ENCODE results near the gene SELPLG. TPM values are rescaled to one million over a fixed set of nuclear protein-coding genes. Genes with fewer than 3 reads are reported as not detected.

Gene SELPLG
- total and polyA plus RNA-seq, 2 experiments from 2014 or later = 4.4 to 6.7 TPM

DNA sequence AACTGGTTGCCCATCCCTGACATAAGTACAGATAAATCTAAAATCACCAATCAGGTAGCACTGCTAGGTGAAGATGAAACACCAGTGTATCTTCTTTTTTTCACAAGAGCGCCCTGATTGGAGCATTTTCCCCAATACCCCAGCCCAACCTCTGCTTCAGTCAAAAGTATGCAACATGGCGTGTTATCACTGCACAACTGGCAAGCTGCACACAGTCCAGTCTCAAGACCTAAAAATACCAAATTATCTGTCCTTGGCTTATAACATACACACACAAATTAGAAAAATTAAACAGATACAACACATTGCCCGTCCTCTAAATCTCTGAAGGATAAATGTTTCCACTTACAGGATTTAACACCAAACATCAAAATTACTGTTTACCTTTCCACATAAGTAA lies 20.2 kb upstream of the SELPLG start:
- H3K27ac ChIP-seq = peak overlapping the region; percentile 41; the same call in 1 of the 2 replicates
- no peak overlapping the region for H3K9ac ChIP-seq
- H3K27me3 ChIP-seq (replicated peaks; ENCODE audit: insufficient read depth) = no peaks in the 10 kb centered on the region
- H2AFZ ChIP-seq = no peak overlapping the region
- TF ChIP-seq EZH2 (IDR thresholded peaks at IDR 0.05; ENCODE audit: insufficient read depth, poor library complexity, severe bottlenecking) (no peak), EZH2phosphoT487 (IDR thresholded peaks at IDR 0.05; ENCODE audit: insufficient read depth, low read depth) (no peak)
- peaks cover 61% of the 10 kb centered on the region for H3K36me3 ChIP-seq (ENCODE audit: low read depth)
- H3K4me1 ChIP-seq (ENCODE audit: insufficient read depth) = peaks cover 28% of the 10 kb centered on the region
- H3K9me3 ChIP-seq (ENCODE audit: low read depth) = no peaks in the 10 kb centered on the region
- DNase-seq = no peak
- H3F3A ChIP-seq (ENCODE audit: insufficient read depth) = peaks cover 60% of the 10 kb centered on the region
- H3K4me2 ChIP-seq (ENCODE audit: unreplicated experiment) = no peak overlapping the region
- H3K79me2 ChIP-seq (ENCODE audit: insufficient read depth) = peaks cover 81% of the 10 kb centered on the region
- in situ Hi-C loops (cut with MboI) = no loop called here
- WGBS, 2 experiments (ENCODE audit: low coverage in 1 of 2, low lambda C conversion rate in 2 of 2, missing lambda C conversion rate in 2 of 2) = 88 to 89% methylated on average over 3 of the region's 3 CpGs
- no peaks in the 10 kb centered on the region for H4K20me1 ChIP-seq (ENCODE audit: insufficient read depth)
- no peak overlapping the region for H3K4me3 ChIP-seq
- H3K9me2 ChIP-seq (ENCODE audit: insufficient read depth) = no peaks in the 10 kb centered on the region

DNA sequence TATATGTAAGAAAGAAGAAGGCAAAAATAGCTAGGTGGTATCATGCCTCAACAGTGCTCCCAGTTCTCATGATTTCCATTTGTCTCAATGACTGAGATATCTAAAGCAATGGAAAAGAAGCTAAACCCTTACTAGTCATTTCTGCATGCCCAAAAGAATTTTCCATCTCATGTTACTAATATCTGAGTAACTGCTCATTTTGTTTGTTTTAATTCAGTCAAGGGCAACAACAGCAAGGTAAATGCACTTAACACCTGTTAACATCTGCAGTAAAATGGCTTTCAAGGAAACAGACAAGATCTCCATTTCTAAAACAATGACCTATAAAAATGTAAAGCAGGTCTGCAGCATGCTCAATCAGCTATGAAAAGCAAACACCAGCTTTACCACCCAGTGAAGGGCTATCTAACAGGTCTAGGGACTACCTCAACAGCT lies 19.4 kb upstream of the SELPLG start:
- Histone ChIP-seq H3K79me2 (ENCODE audit: insufficient read depth) (peaks cover 75% of the 10 kb centered on the region), H3K9me3 (ENCODE audit: low read depth) (no peaks in the 10 kb centered on the region), H3K9me2 (ENCODE audit: insufficient read depth) (no peaks in the 10 kb centered on the region), H3K36me3 (ENCODE audit: low read depth) (peaks cover 61% of the 10 kb centered on the region), H3K27me3 (replicated peaks; ENCODE audit: insufficient read depth) (no peaks in the 10 kb centered on the region), H4K20me1 (ENCODE audit: insufficient read depth) (no peaks in the 10 kb centered on the region), H3F3A (ENCODE audit: insufficient read depth) (peaks cover 60% of the 10 kb centered on the region), H3K4me2 (ENCODE audit: unreplicated experiment) (no peak overlapping the region), H3K27ac (peak overlapping the region; percentile 41), H3K4me1 (ENCODE audit: insufficient read depth) (peaks cover 36% of the 10 kb centered on the region), H3K4me3 (no peak overlapping the region), H2AFZ (no peak overlapping the region), H3K9ac (peak overlapping the region; percentile 8; the same call in 1 of the 2 replicates)
- in situ Hi-C loops (cut with MboI) = no loop called here
- DNase-seq = peak; percentile 39
- TF ChIP-seq EZH2 (IDR thresholded peaks at IDR 0.05; ENCODE audit: insufficient read depth, poor library complexity, severe bottlenecking) = no peak
- TF ChIP-seq EZH2phosphoT487 (IDR thresholded peaks at IDR 0.05; ENCODE audit: insufficient read depth, low read depth) = no peak

DNA sequence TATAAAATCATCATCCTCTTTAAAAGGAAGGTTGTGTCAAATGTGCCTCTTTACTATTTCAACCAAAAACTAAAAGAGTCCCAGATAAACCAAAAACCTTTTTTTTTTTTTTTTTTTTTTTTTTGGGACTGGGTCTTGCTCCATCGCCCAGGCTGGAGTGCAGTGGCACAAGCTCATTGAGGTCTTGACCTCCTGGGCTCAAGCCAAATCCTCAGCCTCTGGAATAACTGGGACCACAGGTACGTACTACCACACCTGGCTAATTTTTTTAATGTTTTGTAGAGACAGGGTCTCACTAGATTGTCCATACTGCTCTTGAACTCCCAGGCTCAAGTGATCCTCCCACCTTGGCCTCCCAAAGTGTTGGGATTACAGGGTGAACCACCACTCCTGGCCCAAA lies 16.4 kb upstream of the SELPLG start:
- Histone ChIP-seq H3K4me2 (ENCODE audit: unreplicated experiment) (peak overlapping the region; percentile 40), H3F3A (ENCODE audit: insufficient read depth) (peaks cover 87% of the 10 kb centered on the region), H3K9me3 (ENCODE audit: low read depth) (no peaks in the 10 kb centered on the region), H3K4me1 (ENCODE audit: insufficient read depth) (peaks cover 54% of the 10 kb centered on the region), H3K36me3 (ENCODE audit: low read depth) (peaks cover 74% of the 10 kb centered on the region), H3K9me2 (ENCODE audit: insufficient read depth) (no peaks in the 10 kb centered on the region), H3K27ac (peak overlapping the region; percentile 92), H4K20me1 (ENCODE audit: insufficient read depth) (no peaks in the 10 kb centered on the region), H3K27me3 (replicated peaks; ENCODE audit: insufficient read depth) (no peaks in the 10 kb centered on the region), H3K79me2 (ENCODE audit: insufficient read depth) (peaks cover 80% of the 10 kb centered on the region), H3K4me3 (no peak overlapping the region), H2AFZ (no peak overlapping the region), H3K9ac (peak overlapping the region; percentile 71)
- in situ Hi-C loops (cut with MboI) = no loop called here
- TF ChIP-seq EZH2 (IDR thresholded peaks at IDR 0.05; ENCODE audit: insufficient read depth, poor library complexity, severe bottlenecking) (no peak), EZH2phosphoT487 (IDR thresholded peaks at IDR 0.05; ENCODE audit: insufficient read depth, low read depth) (no peak)
- WGBS, 2 experiments (ENCODE audit: low coverage in 1 of 2, low lambda C conversion rate in 2 of 2, missing lambda C conversion rate in 2 of 2) = 74% methylated on average over 2 of the region's 2 CpGs
- DNase-seq = no peak

DNA sequence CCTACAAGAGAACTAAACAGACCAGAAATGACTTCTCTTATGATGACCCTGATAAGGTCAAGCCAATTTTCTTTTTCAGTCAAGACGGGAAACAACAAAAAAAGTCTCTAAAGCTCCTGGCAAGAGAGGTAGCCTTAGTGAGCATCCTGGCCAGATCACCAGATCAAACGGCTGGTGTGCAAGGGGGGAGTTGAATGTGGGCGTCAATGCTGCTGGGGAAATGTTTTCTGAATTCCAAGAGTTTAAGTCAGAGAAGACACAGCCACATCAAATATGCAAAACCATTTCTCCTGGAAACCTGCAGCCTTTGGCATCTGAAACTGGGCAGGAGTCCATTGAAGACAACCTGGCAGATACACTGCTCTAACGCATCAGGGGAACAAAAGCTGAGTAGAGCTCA lies 16.0 kb upstream of the SELPLG start:
- H3K4me1 ChIP-seq (ENCODE audit: insufficient read depth) = peaks cover 58% of the 10 kb centered on the region
- TF ChIP-seq EZH2 (IDR thresholded peaks at IDR 0.05; ENCODE audit: insufficient read depth, poor library complexity, severe bottlenecking) (no peak), EZH2phosphoT487 (IDR thresholded peaks at IDR 0.05; ENCODE audit: insufficient read depth, low read depth) (no peak)
- peak overlapping the region; percentile 92 for H3K27ac ChIP-seq
- no peaks in the 10 kb centered on the region for H3K9me2 ChIP-seq (ENCODE audit: insufficient read depth)
- H3K27me3 ChIP-seq (replicated peaks; ENCODE audit: insufficient read depth) = no peaks in the 10 kb centered on the region
- in situ Hi-C loops (cut with MboI) = no loop called here
- no peak overlapping the region for H2AFZ ChIP-seq
- H3K36me3 ChIP-seq (ENCODE audit: low read depth) = peaks cover 75% of the 10 kb centered on the region
- H3K4me3 ChIP-seq = peak overlapping the region; percentile 22; the same call in 1 of the 2 replicates
- H3K9me3 ChIP-seq (ENCODE audit: low read depth) = no peaks in the 10 kb centered on the region
- peaks cover 80% of the 10 kb centered on the region for H3K79me2 ChIP-seq (ENCODE audit: insufficient read depth)
- peaks cover 91% of the 10 kb centered on the region for H3F3A ChIP-seq (ENCODE audit: insufficient read depth)
- 2 to 4% methylated on average over 4 of the region's 4 CpGs for WGBS, 2 experiments (ENCODE audit: low coverage in 1 of 2, low lambda C conversion rate in 2 of 2, missing lambda C conversion rate in 2 of 2)
- DNase-seq = peak; percentile 91
- no peaks in the 10 kb centered on the region for H4K20me1 ChIP-seq (ENCODE audit: insufficient read depth)
- H3K4me2 ChIP-seq (ENCODE audit: unreplicated experiment) = peak overlapping the region; percentile 40
- H3K9ac ChIP-seq = peak overlapping the region; percentile 71

DNA sequence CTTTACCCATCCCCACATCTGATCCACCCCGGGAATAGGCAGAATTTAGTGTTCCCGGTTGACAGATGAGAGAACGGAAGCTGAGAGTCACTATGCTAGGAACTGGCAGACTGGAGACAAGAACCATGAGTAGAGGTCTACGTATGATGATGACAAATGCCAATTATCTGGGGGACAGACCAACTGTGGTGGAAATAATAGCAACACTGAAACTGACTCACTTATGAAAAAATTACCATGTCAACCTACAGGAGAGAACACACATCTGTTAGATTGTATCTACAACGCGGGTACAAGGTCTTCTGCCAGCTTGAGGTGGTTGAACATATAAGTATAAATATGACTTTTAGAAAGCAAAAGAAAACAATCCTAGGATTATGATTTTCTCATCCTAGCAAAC lies 15.4 kb upstream of the SELPLG start:
- H3K4me3 ChIP-seq = peak overlapping the region; percentile 22
- H3K79me2 ChIP-seq (ENCODE audit: insufficient read depth) = peaks cover 80% of the 10 kb centered on the region
- no peaks in the 10 kb centered on the region for H3K27me3 ChIP-seq (replicated peaks; ENCODE audit: insufficient read depth)
- 2 to 7% methylated on average over 6 of the region's 6 CpGs for WGBS, 2 experiments (ENCODE audit: low coverage in 1 of 2, low lambda C conversion rate in 2 of 2, missing lambda C conversion rate in 2 of 2)
- in situ Hi-C loops (cut with MboI) = no loop called here
- no peaks in the 10 kb centered on the region for H3K9me2 ChIP-seq (ENCODE audit: insufficient read depth)
- no peaks in the 10 kb centered on the region for H3K9me3 ChIP-seq (ENCODE audit: low read depth)
- peaks cover 78% of the 10 kb centered on the region for H3K36me3 ChIP-seq (ENCODE audit: low read depth)
- H2AFZ ChIP-seq = no peak overlapping the region
- DNase-seq = peak; percentile 92
- H3K27ac ChIP-seq = peak overlapping the region; percentile 92
- peak overlapping the region; percentile 62 for H3K4me2 ChIP-seq (ENCODE audit: unreplicated experiment)
- TF ChIP-seq EZH2 (IDR thresholded peaks at IDR 0.05; ENCODE audit: insufficient read depth, poor library complexity, severe bottlenecking) (no peak), EZH2phosphoT487 (IDR thresholded peaks at IDR 0.05; ENCODE audit: insufficient read depth, low read depth) (no peak)
- no peaks in the 10 kb centered on the region for H4K20me1 ChIP-seq (ENCODE audit: insufficient read depth)
- H3K9ac ChIP-seq = peak overlapping the region; percentile 71
- H3F3A ChIP-seq (ENCODE audit: insufficient read depth) = peaks cover 95% of the 10 kb centered on the region
- H3K4me1 ChIP-seq (ENCODE audit: insufficient read depth) = peaks cover 63% of the 10 kb centered on the region

Data from GM23248 (cell line).